ENCODE measurements around the gene TARBP1. TPM values are rescaled to one million over a fixed set of nuclear protein-coding genes. Genes with fewer than 3 reads are reported as not detected.
A peak's percentile ranks its signal among the peaks of the same experiment; 100 is the strongest.
"Not testable (repeated sequence)": the region's sequence is repeated elsewhere in the genome, so short reads cannot be mapped to it uniquely, and the experiment has no call there.

TARBP1 gene
- total RNA-seq, 4 donors from 2014 or later: 5.8 to 11.1 (median 9.8) TPM

DNA sequence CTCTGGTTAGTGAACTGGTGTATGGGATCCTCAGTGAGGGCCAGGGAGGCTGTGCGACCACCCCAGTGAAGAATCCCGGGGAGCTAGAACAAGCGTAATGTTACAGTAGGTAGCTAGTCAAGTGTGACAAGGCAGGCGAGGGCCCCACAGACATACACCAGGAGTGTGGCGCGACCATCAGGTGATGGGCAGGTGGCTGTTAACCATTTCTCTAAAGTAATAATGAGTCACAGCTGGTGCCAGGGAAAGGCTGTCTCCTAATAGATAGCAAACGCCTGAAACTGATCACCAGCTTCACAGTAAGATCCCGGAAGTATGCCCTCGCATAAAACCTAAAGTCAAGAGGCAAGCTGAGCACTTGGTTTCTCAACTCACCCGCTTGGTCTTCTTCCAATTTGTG is 40.5 kb upstream of the TARBP1 start:
- WGBS: 89% methylated on average over 6 of the region's 10 CpGs
- Histone ChIP-seq H3K36me3 (no peaks in the 10 kb centered on the region), H3K27me3 (no peaks in the 10 kb centered on the region), H3K4me1 (peaks cover 32 to 46% (median 39%) of the 10 kb centered on the region in 4 donors), H3K27ac (replicated peaks in 1 of 4) (peak overlapping the region in 2 of 4 donors; percentile 9 to 19), H3K4me3 (no peak overlapping the region), H3K9me3 (no peaks in the 10 kb centered on the region)
- TF ChIP-seq EP300 (IDR thresholded peaks at IDR 0.05) (no peak), POLR2A (IDR thresholded peaks at IDR 0.05; ENCODE audit: low read depth) (no peak), POLR2AphosphoS5 (IDR thresholded peaks at IDR 0.05) (no peak)
- TF ChIP-seq, protein P1, sequence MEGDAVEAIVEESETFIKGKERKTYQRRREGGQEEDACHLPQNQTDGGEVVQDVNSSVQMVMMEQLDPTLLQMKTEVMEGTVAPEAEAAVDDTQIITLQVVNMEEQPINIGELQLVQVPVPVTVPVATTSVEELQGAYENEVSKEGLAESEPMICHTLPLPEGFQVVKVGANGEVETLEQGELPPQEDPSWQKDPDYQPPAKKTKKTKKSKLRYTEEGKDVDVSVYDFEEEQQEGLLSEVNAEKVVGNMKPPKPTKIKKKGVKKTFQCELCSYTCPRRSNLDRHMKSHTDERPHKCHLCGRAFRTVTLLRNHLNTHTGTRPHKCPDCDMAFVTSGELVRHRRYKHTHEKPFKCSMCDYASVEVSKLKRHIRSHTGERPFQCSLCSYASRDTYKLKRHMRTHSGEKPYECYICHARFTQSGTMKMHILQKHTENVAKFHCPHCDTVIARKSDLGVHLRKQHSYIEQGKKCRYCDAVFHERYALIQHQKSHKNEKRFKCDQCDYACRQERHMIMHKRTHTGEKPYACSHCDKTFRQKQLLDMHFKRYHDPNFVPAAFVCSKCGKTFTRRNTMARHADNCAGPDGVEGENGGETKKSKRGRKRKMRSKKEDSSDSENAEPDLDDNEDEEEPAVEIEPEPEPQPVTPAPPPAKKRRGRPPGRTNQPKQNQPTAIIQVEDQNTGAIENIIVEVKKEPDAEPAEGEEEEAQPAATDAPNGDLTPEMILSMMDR (IDR thresholded peaks at IDR 0.05): no peak
- no peak for DNase-seq (ENCODE audit: extremely low spot score)
- intact Hi-C loops (cut with DNase I): no loop called here

DNA sequence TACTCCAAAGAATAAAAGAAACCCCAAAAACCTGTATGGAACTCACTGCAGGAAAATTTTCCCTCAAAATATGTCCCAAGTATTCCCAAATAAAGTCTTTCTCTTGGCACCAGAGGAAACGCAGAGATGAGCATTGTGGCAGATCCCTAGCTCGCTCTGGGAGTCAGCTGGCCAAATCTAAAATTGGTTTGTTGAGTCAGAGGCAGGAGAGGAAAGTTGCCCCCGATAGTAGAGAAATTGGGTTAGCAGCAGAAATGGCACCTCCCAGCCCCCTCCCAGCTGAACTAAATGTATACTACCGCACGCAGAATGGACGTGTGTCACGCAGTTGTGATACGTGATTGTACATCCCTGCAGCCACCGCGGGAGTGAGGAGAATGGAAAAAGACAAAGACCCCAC is 39.9 kb upstream of the TARBP1 start:
- Histone ChIP-seq H3K4me3 (no peak overlapping the region), H3K27ac (replicated peaks in 1 of 4) (peak overlapping the region in 3 of 4 donors; percentile 9 to 20 (median 19)), H3K4me1 (peaks cover 27 to 40% (median 32%) of the 10 kb centered on the region in 4 donors), H3K9me3 (no peaks in the 10 kb centered on the region), H3K36me3 (no peaks in the 10 kb centered on the region), H3K27me3 (no peaks in the 10 kb centered on the region)
- DNase-seq (ENCODE audit: extremely low spot score): no peak
- no peak for TF ChIP-seq POLR2A (IDR thresholded peaks at IDR 0.05; ENCODE audit: low read depth)
- no peak for TF ChIP-seq POLR2AphosphoS5 (IDR thresholded peaks at IDR 0.05)
- TF ChIP-seq EP300 (IDR thresholded peaks at IDR 0.05): no peak
- TF ChIP-seq, protein P1 (IDR thresholded peaks at IDR 0.05): no peak
- intact Hi-C loops (cut with DNase I): no loop called here
- WGBS: 86% methylated on average over 10 of the region's 10 CpGs

DNA sequence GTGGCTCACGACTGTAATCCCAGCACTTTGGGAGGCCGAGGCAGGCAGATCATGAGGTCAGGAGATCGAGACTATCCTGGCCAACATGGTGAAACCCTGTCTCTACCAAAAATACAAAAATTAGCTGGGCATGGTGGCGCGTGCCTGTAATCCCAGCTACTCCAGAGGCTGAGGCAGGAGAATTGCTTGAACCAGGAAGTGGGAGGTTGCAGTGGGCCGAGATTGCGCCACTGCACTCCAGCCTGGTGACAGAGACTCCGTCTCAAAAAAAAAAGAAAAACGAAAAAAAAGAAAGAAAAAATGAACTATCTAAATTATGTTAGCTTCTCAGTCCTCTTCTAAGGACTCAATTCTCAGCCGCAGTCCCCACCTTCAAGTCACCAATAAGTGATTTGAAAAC is 39.1 kb upstream of the TARBP1 start:
- H3K4me1 ChIP-seq: peaks cover 20 to 37% (median 25%) of the 10 kb centered on the region in 4 donors
- WGBS: 71% methylated on average over 10 of the region's 10 CpGs
- H3K4me3 ChIP-seq; intact Hi-C loops (cut with DNase I); H3K9me3 ChIP-seq; H3K27me3 ChIP-seq; H3K36me3 ChIP-seq; DNase-seq (ENCODE audit: extremely low spot score): not testable (repeated sequence)
- peak overlapping the region in 2 of 4 donors; percentile 7 to 20 for H3K27ac ChIP-seq (replicated peaks in 1 of 4)

DNA sequence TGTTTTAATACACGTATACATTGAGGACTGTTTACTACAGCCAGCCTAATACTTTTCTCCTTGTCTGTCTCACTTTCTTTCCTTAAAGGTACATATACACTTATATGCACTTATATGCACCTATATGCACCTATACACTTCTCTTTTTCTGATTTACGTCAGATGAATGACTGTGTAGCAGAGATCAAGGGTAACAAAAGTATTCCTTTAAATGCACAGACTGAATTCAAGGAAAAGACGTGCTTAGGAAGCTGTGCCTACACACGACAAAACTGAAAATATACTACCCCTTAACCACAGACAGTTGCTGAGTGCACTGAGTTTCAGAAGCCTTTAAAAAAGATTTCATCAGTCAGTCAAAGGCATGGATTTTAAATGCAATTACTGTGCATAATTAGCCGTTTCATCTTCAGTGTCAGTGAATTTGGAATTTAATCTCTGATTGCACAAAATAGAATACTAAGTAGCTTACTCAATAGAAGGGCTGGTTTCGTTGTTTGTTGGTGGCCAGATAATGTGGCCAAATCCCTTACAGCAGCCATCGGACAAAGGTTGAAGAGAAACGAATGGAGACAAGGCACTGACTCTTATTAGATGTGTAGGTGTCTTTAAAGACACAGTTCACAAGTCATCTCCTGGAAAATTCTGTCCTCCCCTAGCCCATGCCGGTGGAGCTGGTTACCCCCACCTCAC is 38.3 kb upstream of the TARBP1 start:
- Histone ChIP-seq H3K27me3 (no peaks in the 10 kb centered on the region), H3K36me3 (no peaks in the 10 kb centered on the region), H3K9me3 (no peaks in the 10 kb centered on the region), H3K4me3 (no peak overlapping the region), H3K27ac (replicated peaks in 1 of 4) (peak overlapping the region in 1 of 4 donors; percentile 7), H3K4me1 (peaks cover 12 to 31% (median 17%) of the 10 kb centered on the region in 4 donors)
- TF ChIP-seq POLR2A (IDR thresholded peaks at IDR 0.05; ENCODE audit: low read depth) (no peak), EP300 (IDR thresholded peaks at IDR 0.05) (no peak), POLR2AphosphoS5 (IDR thresholded peaks at IDR 0.05) (no peak)
- TF ChIP-seq, protein P1 (IDR thresholded peaks at IDR 0.05): no peak
- WGBS: 79% methylated on average over 9 of the region's 9 CpGs
- no peak for DNase-seq (ENCODE audit: extremely low spot score)
- intact Hi-C loops (cut with DNase I): no loop called here

DNA sequence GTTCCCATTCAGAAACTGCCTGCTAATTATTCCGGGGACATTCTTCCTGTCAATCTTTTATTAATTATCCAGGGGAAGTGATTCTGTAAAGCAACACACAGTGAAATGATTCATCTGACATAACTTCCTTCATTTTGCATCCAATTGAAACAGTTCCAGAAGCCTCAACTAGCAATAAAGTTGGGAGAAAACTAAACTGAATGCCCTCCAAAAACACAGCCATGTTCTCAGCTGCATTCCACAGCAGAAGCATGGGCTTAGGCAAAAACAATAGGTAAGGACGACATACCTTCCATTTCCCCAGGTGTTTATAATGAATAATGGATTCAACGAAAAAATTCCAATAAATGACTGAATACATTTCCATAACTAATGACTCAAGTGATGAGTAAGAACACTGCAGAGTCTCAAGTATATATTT is 36.9 kb upstream of the TARBP1 start:
- Histone ChIP-seq H3K9me3 (no peaks in the 10 kb centered on the region), H3K4me1 (peaks cover 11 to 25% (median 14%) of the 10 kb centered on the region in 4 donors), H3K4me3 (no peak overlapping the region), H3K36me3 (no peaks in the 10 kb centered on the region), H3K27me3 (no peaks in the 10 kb centered on the region), H3K27ac (replicated peaks in 1 of 4) (peak overlapping the region; percentile 50 to 73 (median 64))
- DNase-seq (ENCODE audit: extremely low spot score): no peak
- WGBS: 32% methylated on average over 3 of the region's 3 CpGs
- no peak for TF ChIP-seq EP300 (IDR thresholded peaks at IDR 0.05)
- TF ChIP-seq, protein P1 (IDR thresholded peaks at IDR 0.05): no peak
- no peak for TF ChIP-seq POLR2A (IDR thresholded peaks at IDR 0.05; ENCODE audit: low read depth)
- TF ChIP-seq POLR2AphosphoS5 (IDR thresholded peaks at IDR 0.05): no peak
- intact Hi-C loops (cut with DNase I): no loop called here
